Left lobe of liver (tissue), 2 donors: Measurements from ENCODE around the gene LRFN5. TPM values are rescaled to one million over a fixed set of nuclear protein-coding genes. Genes with fewer than 3 reads are reported as not detected.

ENCODE experiments used
- ATAC-seq: fragments of 200-7000 bp; cut with Tn5 transposase; one replicate; pipeline ENCODE4 v1.9.1; 2020; ENCODE audit warnings: mild to moderate bottlenecking, moderate library complexity
- DNase-seq: peaks from one replicate; pipeline ENCODE4 v3.0.0-alpha.2; 2020; ENCODE audit warnings: low spot score
- total RNA-seq: library from RNA; stranded (reverse); gene quantifications from one replicate; pipeline ENCODE4 v1.2.1, GENCODE V29; 2021
- donor health status: DM: no; HTN: no; CAD: no; lungs with moderate emphysema.
- donor health status: DM: no; HTN: yes; CAD: no.

LRFN5 gene
- total RNA-seq, 1 donor from 2014 or later, result 0.05 TPM

DNA sequence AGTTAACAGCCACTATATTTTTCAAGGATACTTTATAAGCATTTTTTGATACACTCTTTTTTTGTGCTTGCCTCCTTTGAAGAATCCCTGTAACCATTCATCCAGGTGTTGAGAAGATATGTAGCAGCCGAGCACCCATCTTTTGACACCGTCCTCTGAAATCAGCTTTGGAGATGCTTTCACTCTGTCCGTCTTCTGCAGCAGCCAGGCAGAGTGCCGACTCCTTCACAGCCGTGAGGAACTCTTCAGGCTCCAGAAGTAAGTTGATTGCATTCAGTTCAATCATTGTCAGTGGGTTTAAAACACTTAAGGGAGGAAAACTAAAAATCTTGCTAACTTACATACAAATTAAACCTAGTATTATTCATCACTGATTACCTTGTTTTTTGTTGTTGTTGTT, 160.1 kb downstream of the LRFN5 start:
- no peak for DNase-seq
- ATAC-seq, result no peak

DNA sequence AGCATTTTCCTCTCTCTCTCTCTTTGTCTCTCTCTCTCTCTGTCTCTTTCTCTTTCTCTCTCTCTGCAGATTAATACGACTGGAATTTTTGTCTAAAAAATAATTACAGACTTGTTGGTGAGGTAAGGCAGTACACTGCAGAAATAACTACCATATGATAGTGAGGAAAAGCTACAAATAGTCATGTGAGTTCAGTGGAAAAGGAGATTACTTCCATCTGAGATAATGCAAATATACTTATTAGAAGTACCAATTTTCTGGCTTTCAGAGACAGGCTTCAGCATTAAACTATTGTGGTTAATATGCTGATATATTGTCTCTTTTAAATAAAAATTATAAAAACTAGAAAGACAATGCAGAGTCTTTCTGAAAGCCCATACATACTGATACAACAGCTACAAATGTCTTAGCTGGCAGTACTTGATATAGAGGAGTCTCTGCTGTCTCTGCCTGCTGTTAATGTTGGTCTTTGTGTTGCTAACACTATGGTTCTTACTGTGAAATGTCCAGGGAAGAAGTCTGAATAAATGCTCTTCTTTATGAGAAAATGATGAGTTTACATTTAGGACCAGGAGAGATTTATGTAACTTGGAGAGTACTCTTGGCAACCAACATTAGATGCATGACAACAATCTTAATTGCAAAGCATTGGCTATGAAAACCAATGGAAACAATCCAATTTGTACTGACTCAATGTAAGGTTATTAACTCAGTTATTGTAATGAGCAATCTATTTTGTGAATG, 167.0 kb downstream of the LRFN5 start:
- no peak for ATAC-seq
- DNase-seq, result no peak

DNA sequence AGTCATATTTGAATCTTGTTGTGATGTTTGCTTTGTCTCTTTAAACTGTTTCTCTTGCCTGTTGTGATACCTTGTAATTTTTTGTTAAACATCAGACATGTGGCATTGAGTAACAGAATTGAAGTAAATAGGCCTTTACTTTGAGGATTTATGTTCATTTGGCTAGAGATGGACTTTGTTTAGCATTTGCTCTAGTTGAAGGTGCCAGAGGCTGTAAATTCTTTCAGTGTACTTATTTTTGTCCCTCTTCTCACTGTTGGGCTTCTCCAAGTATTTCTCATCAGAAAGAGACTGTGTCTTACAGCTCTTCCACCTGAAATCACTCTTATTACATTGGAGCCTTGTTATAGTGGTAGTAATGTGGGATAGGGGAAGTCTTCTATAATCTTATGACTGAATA, 175.8 kb downstream of the LRFN5 start:
- no peak for DNase-seq

DNA sequence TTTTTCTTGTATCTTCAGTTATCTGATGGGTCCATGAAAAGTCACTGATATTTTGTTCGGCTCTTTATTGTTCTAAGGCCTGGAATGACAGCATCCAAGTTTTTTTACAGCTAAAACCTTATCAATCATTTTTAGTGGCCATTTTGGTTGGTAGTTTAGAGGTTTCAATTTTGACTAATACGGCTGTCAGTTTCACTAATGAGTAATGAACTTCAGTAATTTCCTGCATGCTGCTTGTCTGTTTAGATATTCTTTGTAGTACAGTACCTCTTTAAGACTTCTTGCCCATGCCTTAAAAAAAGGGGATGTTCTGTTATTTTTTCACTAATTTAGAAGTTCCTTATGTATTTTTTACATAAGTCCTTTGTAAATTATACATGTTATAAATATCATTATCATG, 176.7 kb downstream of the LRFN5 start:
- ATAC-seq (no peak), DNase-seq (no peak)

More for the DNA sequence above, 175.8 kb downstream of the LRFN5 start:
- ATAC-seq, result no peak

- ATAC-seq (no peak), DNase-seq (no peak)
Measured at GRCh38 chr14:41785696-41786095, 179.0 kb downstream of the LRFN5 start.

DNA sequence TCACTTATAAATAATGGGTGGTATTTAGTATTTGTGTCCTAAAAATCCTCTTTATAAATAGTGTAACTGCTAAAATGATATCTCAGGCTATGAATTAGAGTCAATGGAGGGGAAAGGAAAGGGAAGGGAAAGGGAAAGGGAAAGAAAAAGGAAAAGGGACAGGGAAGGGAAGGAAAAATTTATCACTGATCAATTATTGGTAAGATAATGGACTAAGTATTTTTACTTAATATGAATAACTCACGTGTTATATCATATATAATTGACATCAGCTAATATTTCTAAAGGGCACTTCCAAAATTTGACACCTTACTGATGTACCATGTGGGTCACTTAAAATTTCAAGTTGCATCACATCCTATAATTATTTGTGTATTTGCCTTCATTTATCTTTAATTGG, 193.1 kb downstream of the LRFN5 start:
- no peak for DNase-seq
- no peak for ATAC-seq

- no peak for DNase-seq
- ATAC-seq, result no peak
Measured at GRCh38 chr14:41805633-41806032, 199.0 kb downstream of the LRFN5 start.

DNA sequence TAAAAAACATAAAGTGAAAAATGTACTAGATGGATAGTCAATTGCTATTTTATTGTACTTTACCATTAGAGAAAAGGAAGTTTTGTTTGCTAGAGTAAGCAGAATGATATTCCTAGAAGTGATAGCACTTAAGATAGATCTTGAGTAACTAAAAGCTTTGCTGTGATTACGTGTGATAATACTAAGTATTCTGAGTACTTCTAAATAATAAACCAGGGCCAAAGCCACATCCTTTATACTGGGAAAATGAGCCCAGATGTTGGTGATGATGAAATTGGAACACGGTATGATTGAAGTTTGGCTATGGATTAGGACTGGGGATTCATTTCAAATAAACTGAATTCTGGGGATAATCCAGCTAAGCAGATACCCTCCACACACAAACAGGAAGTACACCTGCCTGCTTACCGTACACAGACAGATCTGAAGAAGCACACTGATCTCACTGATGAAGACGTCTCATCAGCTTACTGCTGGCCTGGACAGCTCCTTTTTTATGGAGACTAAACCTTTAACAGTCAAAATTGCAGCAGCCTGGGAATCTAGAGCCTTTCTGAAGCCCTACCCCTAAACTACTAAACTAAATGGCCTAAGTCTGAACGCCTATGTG, 199.8 kb downstream of the LRFN5 start:
- no peak for ATAC-seq
- no peak for DNase-seq

- ATAC-seq (no peak), DNase-seq (no peak)
Measured at GRCh38 chr14:41810362-41810761, 203.7 kb downstream of the LRFN5 start.

GRCh38 chr14:41817626-41818025, 210.9 kb downstream of the LRFN5 start:
- DNase-seq (no peak), ATAC-seq (no peak)

DNA sequence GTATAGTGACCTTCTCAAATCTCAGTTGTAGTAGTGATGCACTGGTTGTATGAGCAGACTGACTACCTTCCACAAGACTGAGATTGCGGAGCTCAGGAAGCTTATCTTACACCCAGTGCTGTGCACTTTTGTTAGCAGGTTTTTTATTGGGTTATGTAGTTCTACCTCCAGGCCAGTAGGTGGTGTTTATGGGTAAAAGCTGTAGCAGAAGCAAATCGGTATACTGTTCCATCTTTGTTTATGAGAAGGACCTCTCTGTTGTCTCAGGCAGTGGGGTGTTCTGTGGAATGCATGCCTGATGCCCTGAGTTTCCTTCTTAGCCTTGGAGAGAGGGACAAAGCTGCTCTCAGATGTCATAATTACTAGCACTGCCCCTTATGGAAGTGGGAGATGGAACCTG, 217.8 kb downstream of the LRFN5 start:
- DNase-seq, result no peak
- no peak for ATAC-seq

GRCh38 chr14:41825622-41826021, 218.9 kb downstream of the LRFN5 start:
- ATAC-seq, result no peak
- DNase-seq, result no peak

GRCh38 chr14:41830714-41831406, 224.2 kb downstream of the LRFN5 start:
- ATAC-seq, result no peak
- no peak for DNase-seq

DNA sequence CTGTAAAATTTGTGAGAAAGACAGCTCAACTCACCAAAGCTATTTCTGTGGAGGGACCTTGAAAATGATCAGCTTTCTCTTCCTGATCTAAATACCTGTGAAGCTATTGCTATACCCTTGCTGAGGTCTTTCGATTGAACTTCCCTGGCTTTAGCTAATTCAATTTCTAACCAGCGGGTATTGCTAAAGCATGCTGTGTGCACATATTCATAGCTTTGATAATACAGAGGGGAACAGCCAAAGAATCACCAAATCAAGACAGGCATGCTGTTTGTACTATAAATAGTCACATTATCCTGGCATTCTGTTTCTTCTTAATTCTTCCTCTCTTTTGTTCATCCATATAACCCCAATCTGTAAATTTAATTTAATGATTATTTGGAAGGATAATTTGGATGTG, 233.0 kb downstream of the LRFN5 start:
- no peak for ATAC-seq
- no peak for DNase-seq

DNA sequence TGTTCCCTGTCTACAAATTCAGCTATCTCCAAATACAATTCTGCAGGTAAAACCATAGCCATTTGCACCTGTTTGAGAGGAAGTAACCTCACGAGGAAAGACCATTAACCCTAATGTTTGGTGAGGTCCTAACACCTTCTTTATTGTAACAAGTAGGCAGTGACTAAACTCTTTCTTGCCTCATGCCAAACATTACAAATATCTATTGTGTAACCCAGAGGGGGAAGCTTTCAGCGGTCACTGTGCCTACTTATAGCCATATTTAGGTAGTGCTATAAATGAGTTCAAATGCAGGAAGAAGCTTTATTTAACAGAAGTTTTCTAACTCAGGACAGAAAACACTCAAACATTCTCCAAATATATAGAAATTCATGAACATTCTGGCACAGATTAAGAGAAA, 252.7 kb downstream of the LRFN5 start:
- ATAC-seq (no peak), DNase-seq (no peak)

DNA sequence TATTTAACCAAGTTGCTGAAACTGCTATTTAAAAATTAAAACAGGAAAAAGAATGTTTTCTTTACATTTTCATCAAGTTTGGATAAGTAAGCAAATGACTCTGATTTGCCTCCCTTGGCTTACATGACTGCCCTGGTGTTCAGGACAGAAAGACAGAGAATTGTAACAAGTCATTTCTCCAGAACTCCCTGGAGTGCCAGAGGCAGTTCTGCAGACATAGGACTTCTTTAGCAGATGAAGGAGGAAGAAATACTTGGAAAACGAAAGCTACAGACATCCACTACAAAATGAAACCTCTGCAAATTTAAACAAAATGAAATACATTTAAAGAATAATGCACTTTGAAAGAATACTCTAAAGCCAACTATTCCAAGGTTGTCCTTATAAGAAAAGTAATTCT, 253.9 kb downstream of the LRFN5 start:
- DNase-seq (no peak), ATAC-seq (no peak)

GRCh38 chr14:41865894-41866293, 259.2 kb downstream of the LRFN5 start:
- no peak for ATAC-seq
- DNase-seq, result no peak

- no peak for ATAC-seq
- DNase-seq, result no peak
Measured at GRCh38 chr14:41868396-41868795, 261.7 kb downstream of the LRFN5 start.

DNA sequence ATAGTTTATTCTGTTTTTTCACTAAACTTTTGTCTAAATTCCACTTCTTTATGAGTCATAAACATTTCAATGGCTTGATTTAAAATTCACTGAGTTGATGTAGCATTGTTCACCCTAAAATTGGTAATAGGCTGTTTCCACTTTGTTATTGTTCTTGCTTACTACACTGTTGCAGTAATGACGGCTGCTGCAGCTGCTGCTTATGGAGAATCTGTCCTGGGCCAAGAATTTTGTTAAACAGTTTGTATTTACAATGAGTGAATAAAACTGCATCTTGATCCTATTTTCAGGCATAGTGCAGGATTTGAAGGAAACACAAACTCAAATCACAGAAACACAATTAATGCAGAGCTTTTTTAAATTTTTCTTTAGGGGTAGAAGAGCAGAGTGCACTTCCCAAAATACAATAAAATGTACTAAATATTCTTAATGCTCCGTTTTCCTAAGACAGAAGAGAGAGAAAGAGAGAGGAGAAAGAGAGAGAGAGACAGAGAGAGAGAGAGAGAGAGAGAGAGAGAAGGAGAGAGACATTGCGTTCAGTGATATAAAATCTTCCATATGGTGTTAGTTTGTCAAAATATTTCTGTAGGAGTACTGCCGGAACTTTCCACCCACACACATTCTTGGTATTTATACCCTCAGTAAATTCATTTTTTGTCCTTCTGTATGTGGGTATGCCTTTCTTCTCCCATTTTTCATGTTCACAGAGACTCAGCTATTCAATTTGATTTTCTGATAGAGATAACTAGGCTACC, 266.4 kb downstream of the LRFN5 start:
- DNase-seq (no peak), ATAC-seq (no peak)

- ATAC-seq, result no peak
- DNase-seq, result no peak
Measured at GRCh38 chr14:41873686-41874317, 267.1 kb downstream of the LRFN5 start.

- DNase-seq (no peak), ATAC-seq (no peak)
Measured at GRCh38 chr14:41875116-41875515, 268.4 kb downstream of the LRFN5 start.
